GM12874 (cell line): Measurements from ENCODE around the gene NUB1.

Experiments
- TF ChIP-seq, protein P1 (sequence below): IDR thresholded peaks from 2 replicates; pipeline ENCODE4 v1.5.1; 2011; ENCODE audit warnings: low read depth, mild to moderate bottlenecking, control low read depth, low read length, moderate library complexity; ENCODE audit not compliant: insufficient read depth

The NUB1 gene

GRCh38 chr7:151346470-151346769 lies 4.8 kb downstream of the NUB1 start:
- TF ChIP-seq, protein P1, sequence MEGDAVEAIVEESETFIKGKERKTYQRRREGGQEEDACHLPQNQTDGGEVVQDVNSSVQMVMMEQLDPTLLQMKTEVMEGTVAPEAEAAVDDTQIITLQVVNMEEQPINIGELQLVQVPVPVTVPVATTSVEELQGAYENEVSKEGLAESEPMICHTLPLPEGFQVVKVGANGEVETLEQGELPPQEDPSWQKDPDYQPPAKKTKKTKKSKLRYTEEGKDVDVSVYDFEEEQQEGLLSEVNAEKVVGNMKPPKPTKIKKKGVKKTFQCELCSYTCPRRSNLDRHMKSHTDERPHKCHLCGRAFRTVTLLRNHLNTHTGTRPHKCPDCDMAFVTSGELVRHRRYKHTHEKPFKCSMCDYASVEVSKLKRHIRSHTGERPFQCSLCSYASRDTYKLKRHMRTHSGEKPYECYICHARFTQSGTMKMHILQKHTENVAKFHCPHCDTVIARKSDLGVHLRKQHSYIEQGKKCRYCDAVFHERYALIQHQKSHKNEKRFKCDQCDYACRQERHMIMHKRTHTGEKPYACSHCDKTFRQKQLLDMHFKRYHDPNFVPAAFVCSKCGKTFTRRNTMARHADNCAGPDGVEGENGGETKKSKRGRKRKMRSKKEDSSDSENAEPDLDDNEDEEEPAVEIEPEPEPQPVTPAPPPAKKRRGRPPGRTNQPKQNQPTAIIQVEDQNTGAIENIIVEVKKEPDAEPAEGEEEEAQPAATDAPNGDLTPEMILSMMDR, result no peak

GRCh38 chr7:151347200-151347599 lies 5.6 kb downstream of the NUB1 start:
- TF ChIP-seq, protein P1, result no peak

DNA sequence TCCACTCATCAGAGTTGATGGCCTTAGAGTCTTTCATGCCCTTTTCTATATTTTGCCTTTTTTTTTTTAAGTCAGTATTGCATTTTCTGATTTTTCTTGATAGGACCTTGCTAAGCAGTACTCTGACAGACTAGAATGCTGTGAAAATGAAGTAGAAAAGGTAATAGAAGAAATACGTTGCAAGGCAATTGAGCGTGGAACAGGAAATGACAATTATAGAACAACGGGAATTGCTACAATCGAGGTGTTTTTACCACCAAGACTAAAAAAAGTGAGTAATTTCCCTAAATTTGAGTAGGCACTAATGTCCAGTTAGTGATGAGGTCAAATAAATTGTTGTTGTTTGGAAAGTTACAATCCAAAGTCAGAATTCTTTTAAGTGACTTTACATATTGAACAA lies 7.4 kb downstream of the NUB1 start:
- TF ChIP-seq, protein P1, result no peak

- TF ChIP-seq, protein P1, result no peak
Measured at GRCh38 chr7:151349507-151349853, 7.9 kb downstream of the NUB1 start.

GRCh38 chr7:151351027-151351426 lies 9.4 kb downstream of the NUB1 start:
- TF ChIP-seq, protein P1, result peak; percentile 70

DNA sequence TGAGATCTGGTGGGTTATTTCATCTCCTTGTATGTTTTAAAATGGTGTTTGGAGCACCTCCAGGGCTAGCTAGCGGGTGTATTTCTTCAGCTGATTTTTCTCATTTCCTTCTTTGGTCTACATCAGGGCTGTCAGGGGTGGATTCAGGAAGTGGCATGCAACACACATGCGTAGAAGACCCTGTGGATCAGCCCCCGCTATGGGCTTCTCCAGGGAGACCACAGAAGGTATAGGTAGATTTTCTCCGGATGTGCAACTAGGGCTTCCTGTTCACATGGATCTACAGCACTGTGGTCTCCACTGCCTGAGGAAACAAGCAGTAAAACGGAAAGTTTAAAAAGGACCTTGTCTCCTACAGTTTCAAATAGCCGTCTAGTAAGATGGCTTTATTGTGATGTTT lies 10.4 kb downstream of the NUB1 start:
- TF ChIP-seq, protein P1, result no peak

- TF ChIP-seq, protein P1, result no peak
Measured at GRCh38 chr7:151352512-151352911, 10.9 kb downstream of the NUB1 start.
